HG03139 (cell line): ENCODE results near the gene SOX3.

Experiments used
- ATAC-seq: cut with Tn5 transposase; IDR thresholded peaks from one replicate; pipeline ENCODE4 v1.9.1; 2021; ENCODE audit not compliant: unreplicated experiment

The SOX3 gene

GRCh38 chrX:140504371-140505324 is at the start of gene SOX3:
SOX3 (minus strand) TSS chrX:140505069; CDS start chrX:140505060, 9 bp downstream.
- no peak for ATAC-seq

GRCh38 chrX:140548985-140549384 is 44.1 kb upstream of the SOX3 start:
- ATAC-seq = no peak

GRCh38 chrX:140526171-140526570 is 21.3 kb upstream of the SOX3 start:
- no peak for ATAC-seq

GRCh38 chrX:140525448-140525847 is 20.6 kb upstream of the SOX3 start:
- no peak for ATAC-seq

- no peak for ATAC-seq
Observed at GRCh38 chrX:140524556-140524955, 19.7 kb upstream of the SOX3 start.

GRCh38 chrX:140521393-140521792 is 16.5 kb upstream of the SOX3 start:
- no peak for ATAC-seq

GRCh38 chrX:140514554-140514953 is 9.7 kb upstream of the SOX3 start:
- ATAC-seq = no peak

GRCh38 chrX:140510895-140511295 is 6.0 kb upstream of the SOX3 start:
- ATAC-seq = no peak

- no peak for ATAC-seq
Observed at GRCh38 chrX:140510306-140510676, 5.4 kb upstream of the SOX3 start.

- no peak for ATAC-seq
Observed at GRCh38 chrX:140509468-140510305, 4.8 kb upstream of the SOX3 start.

GRCh38 chrX:140508958-140509357 is 4.1 kb upstream of the SOX3 start:
- no peak for ATAC-seq

- ATAC-seq = no peak
Observed at GRCh38 chrX:140507982-140508305, 3.1 kb upstream of the SOX3 start.

- ATAC-seq = no peak
Observed at GRCh38 chrX:140507223-140507981, 2.5 kb upstream of the SOX3 start.

GRCh38 chrX:140505421-140506337 is 810 bp upstream of the SOX3 start:
- ATAC-seq = no peak

- ATAC-seq = no peak
Observed at GRCh38 chrX:140503714-140504351, 1.0 kb downstream of the SOX3 start.

- no peak for ATAC-seq
Observed at GRCh38 chrX:140503238-140503601, 1.6 kb downstream of the SOX3 start.

- ATAC-seq = no peak
Observed at GRCh38 chrX:140502491-140503237, 2.2 kb downstream of the SOX3 start.

- no peak for ATAC-seq
Observed at GRCh38 chrX:140501940-140502468, 2.9 kb downstream of the SOX3 start.

- no peak for ATAC-seq
Observed at GRCh38 chrX:140501321-140501720, 3.5 kb downstream of the SOX3 start.
